22Rv1 (cell line): Measurements from ENCODE around the gene INPP5A.

Source experiments
- ZFX ChIP-seq: fragments of 450-650 bp; IDR thresholded peaks from 2 replicates; pipeline ENCODE4 v1.6.1; 2017; ENCODE audit warnings: antibody characterized with exemption, borderline replicate concordance
- TF ChIP-seq, protein P1 (sequence below): fragments of 450-650 bp; IDR thresholded peaks from 2 replicates; pipeline ENCODE4 v1.5.1; 2017; ENCODE audit warnings: mild to moderate bottlenecking

- TF ChIP-seq, protein P1, sequence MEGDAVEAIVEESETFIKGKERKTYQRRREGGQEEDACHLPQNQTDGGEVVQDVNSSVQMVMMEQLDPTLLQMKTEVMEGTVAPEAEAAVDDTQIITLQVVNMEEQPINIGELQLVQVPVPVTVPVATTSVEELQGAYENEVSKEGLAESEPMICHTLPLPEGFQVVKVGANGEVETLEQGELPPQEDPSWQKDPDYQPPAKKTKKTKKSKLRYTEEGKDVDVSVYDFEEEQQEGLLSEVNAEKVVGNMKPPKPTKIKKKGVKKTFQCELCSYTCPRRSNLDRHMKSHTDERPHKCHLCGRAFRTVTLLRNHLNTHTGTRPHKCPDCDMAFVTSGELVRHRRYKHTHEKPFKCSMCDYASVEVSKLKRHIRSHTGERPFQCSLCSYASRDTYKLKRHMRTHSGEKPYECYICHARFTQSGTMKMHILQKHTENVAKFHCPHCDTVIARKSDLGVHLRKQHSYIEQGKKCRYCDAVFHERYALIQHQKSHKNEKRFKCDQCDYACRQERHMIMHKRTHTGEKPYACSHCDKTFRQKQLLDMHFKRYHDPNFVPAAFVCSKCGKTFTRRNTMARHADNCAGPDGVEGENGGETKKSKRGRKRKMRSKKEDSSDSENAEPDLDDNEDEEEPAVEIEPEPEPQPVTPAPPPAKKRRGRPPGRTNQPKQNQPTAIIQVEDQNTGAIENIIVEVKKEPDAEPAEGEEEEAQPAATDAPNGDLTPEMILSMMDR: no peak
- TF ChIP-seq ZFX: no peak
Observed at GRCh38 chr10:132664883-132665282, 127.3 kb downstream of the INPP5A start.
